ENCODE data around the gene PIEZO2.

DNA sequence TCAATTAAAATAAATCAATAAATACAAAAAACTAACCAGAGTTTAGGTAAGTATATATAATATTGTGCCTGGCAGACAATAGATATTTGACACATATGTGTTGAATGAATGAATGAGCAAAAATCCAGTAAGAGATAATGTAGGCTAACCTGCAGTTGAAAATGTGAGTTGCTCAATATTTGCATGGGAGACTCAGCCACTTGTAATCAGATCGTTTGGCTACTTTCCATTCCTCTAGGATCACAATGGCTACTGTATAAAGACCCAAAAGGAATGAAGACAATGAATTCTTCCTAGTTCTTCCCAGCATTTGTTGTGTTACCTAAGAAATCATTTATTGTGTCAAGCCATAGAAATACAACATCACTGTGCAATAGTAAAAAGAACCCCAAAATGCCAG is 25.3 kb downstream of the PIEZO2 start:
- no peak for TF ChIP-seq KDM1A (IDR thresholded peaks at IDR 0.05; ENCODE audit: borderline replicate concordance, low read length)
- no peak for TF ChIP-seq EP300 (IDR thresholded peaks at IDR 0.05; ENCODE audit: borderline replicate concordance in 1 of 2, low read depth in 2 of 2, low read length in 2 of 2)
- no peak for TF ChIP-seq CTCF (IDR thresholded peaks at IDR 0.05; ENCODE audit: control extremely low read depth in 1 of 3, insufficient read depth in 1 of 3, low read depth in 1 of 3, low read length in 3 of 3)
- no peak for TF ChIP-seq TAF1 (IDR thresholded peaks at IDR 0.05; ENCODE audit: low read depth, low read length)
- TF ChIP-seq, protein P1, sequence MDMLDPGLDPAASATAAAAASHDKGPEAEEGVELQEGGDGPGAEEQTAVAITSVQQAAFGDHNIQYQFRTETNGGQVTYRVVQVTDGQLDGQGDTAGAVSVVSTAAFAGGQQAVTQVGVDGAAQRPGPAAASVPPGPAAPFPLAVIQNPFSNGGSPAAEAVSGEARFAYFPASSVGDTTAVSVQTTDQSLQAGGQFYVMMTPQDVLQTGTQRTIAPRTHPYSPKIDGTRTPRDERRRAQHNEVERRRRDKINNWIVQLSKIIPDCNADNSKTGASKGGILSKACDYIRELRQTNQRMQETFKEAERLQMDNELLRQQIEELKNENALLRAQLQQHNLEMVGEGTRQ (IDR thresholded peaks at IDR 0.05; ENCODE audit: low read length): no peak
- no peak for TF ChIP-seq POLR2A (IDR thresholded peaks at IDR 0.05; ENCODE audit: control extremely low read depth in 1 of 2, low read depth in 2 of 2, low read length in 2 of 2)
- no peak for TF ChIP-seq POLR2AphosphoS5 (IDR thresholded peaks at IDR 0.05; ENCODE audit: low read depth, low read length)
- no peak for TF ChIP-seq SUZ12 (IDR thresholded peaks at IDR 0.05; ENCODE audit: low read length)
- no peak for TF ChIP-seq JUN (IDR thresholded peaks at IDR 0.05; ENCODE audit: low read depth, low read length)
- TF ChIP-seq TBP (IDR thresholded peaks at IDR 0.05; ENCODE audit: low read depth, low read length): no peak
- TF ChIP-seq ASH2L (IDR thresholded peaks at IDR 0.05; ENCODE audit: low read length): no peak
